Coronary artery (tissue), 2 donors: ENCODE results near the gene MYO1H.

ENCODE experiments used
- DNase-seq: peaks from one replicate; pipeline ENCODE4 v3.0.0-alpha.2; 2017; ENCODE audit warnings: low spot score
- H3K27ac ChIP-seq, 2 donors: fragments of 200-600 bp; sonication (generic); one replicate each; pipeline ENCODE4 v1.5.1; 2016 to 2019
- H3K4me3 ChIP-seq: fragments of 200-600 bp; sonication (generic); 2 replicates; pipeline ENCODE4 v1.5.1; 2016; ENCODE audit warnings: mild to moderate bottlenecking, moderate library complexity
- TF ChIP-seq, protein P1 (sequence below): fragments of 200-600 bp; sonication (generic); IDR thresholded peaks from one replicate; pipeline ENCODE4 v1.5.1; 2019; ENCODE audit warnings: antibody characterized with exemption

MYO1H gene

GRCh38 chr12:109480356-109480755, 132.7 kb downstream of the MYO1H start:
- no peak for DNase-seq
- TF ChIP-seq, protein P1, sequence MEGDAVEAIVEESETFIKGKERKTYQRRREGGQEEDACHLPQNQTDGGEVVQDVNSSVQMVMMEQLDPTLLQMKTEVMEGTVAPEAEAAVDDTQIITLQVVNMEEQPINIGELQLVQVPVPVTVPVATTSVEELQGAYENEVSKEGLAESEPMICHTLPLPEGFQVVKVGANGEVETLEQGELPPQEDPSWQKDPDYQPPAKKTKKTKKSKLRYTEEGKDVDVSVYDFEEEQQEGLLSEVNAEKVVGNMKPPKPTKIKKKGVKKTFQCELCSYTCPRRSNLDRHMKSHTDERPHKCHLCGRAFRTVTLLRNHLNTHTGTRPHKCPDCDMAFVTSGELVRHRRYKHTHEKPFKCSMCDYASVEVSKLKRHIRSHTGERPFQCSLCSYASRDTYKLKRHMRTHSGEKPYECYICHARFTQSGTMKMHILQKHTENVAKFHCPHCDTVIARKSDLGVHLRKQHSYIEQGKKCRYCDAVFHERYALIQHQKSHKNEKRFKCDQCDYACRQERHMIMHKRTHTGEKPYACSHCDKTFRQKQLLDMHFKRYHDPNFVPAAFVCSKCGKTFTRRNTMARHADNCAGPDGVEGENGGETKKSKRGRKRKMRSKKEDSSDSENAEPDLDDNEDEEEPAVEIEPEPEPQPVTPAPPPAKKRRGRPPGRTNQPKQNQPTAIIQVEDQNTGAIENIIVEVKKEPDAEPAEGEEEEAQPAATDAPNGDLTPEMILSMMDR: no peak
- H3K4me3 ChIP-seq: no peak overlapping the region
- no peak overlapping the region for H3K27ac ChIP-seq

DNA sequence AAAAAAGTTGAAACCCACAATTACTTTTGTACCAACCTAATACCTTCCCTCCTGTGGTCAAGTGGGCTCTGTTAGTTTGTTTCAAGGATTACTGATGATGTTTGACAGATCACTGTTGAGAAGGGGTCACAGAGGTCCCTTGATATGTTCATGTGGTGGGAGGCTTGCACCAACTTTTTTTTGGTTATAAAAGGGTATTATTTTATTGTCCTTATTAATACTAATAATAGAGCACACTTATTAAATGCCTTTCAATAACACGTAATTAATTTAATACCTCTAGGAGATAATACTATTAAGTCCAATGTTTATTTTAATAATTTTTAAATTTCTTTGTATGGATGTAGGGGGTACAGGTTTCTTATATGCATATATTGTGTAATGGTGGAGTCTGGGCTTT, 134.2 kb downstream of the MYO1H start:
- Histone ChIP-seq H3K4me3 (no peak overlapping the region), H3K27ac (no peak overlapping the region)
- DNase-seq: no peak
- TF ChIP-seq, protein P1: no peak

GRCh38 chr12:109482491-109482890, 134.8 kb downstream of the MYO1H start:
- H3K27ac ChIP-seq: no peak overlapping the region
- TF ChIP-seq, protein P1: no peak
- no peak overlapping the region for H3K4me3 ChIP-seq
- DNase-seq: no peak

DNA sequence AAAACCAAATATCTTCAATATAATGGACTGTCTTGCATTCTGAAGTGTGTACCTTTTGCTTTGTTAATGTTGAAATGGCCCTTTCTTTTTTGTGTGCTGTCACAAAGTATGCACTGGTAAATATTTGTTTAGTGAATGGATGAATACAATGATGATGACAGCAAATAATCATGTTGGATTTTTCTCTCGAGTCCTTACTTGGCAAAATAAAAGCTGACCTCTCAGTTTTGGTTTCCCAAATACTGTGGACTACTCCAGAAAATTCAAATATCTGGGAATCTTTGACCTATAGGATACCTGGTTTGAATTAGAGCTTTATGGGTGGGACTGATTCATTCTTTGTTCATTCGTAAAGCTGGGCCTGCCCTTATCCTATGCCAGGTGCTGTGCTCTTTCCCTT, 135.2 kb downstream of the MYO1H start:
- Histone ChIP-seq H3K4me3 (no peak overlapping the region), H3K27ac (no peak overlapping the region)
- no peak for DNase-seq
- TF ChIP-seq, protein P1: no peak

- TF ChIP-seq, protein P1: no peak
- no peak for DNase-seq
- H3K27ac ChIP-seq: no peak overlapping the region
Measured at GRCh38 chr12:109483346-109483745, 135.6 kb downstream of the MYO1H start.

GRCh38 chr12:109485201-109485600, 137.5 kb downstream of the MYO1H start:
- Histone ChIP-seq H3K27ac (no peak overlapping the region), H3K4me3 (no peak overlapping the region)
- TF ChIP-seq, protein P1: no peak
- DNase-seq: no peak

More at GRCh38 chr12:109483346-109483745, 135.6 kb downstream of the MYO1H start:
- H3K4me3 ChIP-seq: no peak overlapping the region

DNA sequence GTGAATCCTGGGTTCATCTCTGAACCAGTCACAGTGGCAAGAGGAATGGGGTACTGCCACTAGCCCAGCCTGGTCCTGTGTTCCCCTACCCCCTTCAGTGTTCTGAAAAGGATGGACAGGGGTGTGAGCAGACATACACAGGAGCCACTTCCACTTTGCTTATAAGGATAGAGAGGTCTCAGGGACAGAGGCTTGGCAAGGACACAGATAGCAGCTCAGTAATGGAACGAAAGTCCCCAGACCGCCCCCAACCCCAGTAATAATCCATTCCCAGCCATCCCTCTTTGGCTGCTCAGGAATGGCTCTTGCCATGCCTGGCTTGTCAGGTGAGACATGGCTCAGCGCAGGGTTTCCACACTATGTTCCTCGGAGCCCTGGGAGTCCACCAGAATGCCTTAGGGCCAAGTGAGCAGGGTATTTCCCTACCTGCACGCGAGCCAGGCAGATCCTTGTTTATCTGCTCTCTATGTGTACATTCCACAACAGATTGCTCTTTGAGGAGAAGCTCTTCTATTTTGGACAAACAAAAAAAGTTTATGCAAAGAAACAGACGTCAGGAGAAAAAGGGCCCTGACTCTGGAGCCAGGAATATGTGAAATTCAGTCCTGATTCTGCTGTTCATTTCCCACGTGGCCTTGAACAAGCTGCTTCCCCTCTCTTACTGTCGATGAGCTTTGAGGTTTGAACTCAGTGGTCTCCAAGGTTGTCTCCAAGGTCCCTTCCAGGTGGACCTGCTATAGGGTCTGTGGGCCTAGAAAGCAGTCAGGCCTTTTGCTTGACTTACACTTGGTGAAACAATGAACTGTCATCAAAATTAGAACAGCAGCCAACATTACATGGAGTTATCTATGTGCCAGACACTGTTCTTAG, 139.7 kb downstream of the MYO1H start:
- DNase-seq: no peak
- Histone ChIP-seq H3K27ac (no peak overlapping the region), H3K4me3 (no peak overlapping the region)
- TF ChIP-seq, protein P1: no peak
